SU-DHL-6 (cell line): Measurements from ENCODE around the gene PKNOX2.

Source experiments
- H2AFZ ChIP-seq: fragments of 200-600 bp; sonication (generic); 2 replicates; pipeline ENCODE4 v1.6.1; 2014; ENCODE audit warnings: low read depth, mild to moderate bottlenecking, moderate library complexity, mixed read lengths, antibody characterized with exemption, low read length; ENCODE audit not compliant: severe bottlenecking
- H3F3A ChIP-seq: fragments of 200-600 bp; shearing (Covaris generic); 2 replicates; pipeline ENCODE4 v1.6.0; 2016; ENCODE audit warnings: antibody characterized with exemption, mild to moderate bottlenecking; ENCODE audit not compliant: insufficient read depth
- H3K27ac ChIP-seq: fragments of 200-600 bp; sonication (generic); 2 replicates; pipeline ENCODE4 v1.5.1; 2016; ENCODE audit warnings: low read depth, mild to moderate bottlenecking, low read length, moderate library complexity, mixed read lengths
- H3K27me3 ChIP-seq: fragments of 200-600 bp; sonication (generic), shearing (Covaris generic); 2 replicates; pipeline ENCODE4 v1.6.0; 2014; ENCODE audit warnings: mild to moderate bottlenecking, low read length
- H3K36me3 ChIP-seq: fragments of 200-600 bp; sonication (generic); 2 replicates; pipeline ENCODE4 v1.6.1; 2014; ENCODE audit warnings: mild to moderate bottlenecking, low read length, mixed read lengths
- H3K4me2 ChIP-seq: fragments of 300-600, 200-600 bp; shearing (Covaris generic), sonication (generic); 2 replicates; pipeline ENCODE4 v1.6.0; 2014; ENCODE audit warnings: low read length, low read depth, mild to moderate bottlenecking; ENCODE audit not compliant: poor library complexity, severe bottlenecking
- H3K4me3 ChIP-seq: fragments of 200-600 bp; sonication (generic); 2 replicates; pipeline ENCODE4 v1.5.1; 2014; ENCODE audit warnings: antibody characterized with exemption, low read length, mild to moderate bottlenecking, mixed read lengths; ENCODE audit not compliant: insufficient read depth, poor library complexity, severe bottlenecking
- H3K79me2 ChIP-seq: fragments of 200-600 bp; sonication (generic); 2 replicates; pipeline ENCODE4 v1.6.1; 2014; ENCODE audit warnings: mild to moderate bottlenecking, low read length, moderate library complexity; ENCODE audit not compliant: insufficient read depth
- H3K9ac ChIP-seq: fragments of 200-600 bp; sonication (generic); 2 replicates; pipeline ENCODE4 v1.7.0; 2014; ENCODE audit warnings: mild to moderate bottlenecking, low read length
- H3K9me2 ChIP-seq: fragments of 200-600 bp; sonication (generic); replicated peaks from 2 replicates; pipeline ENCODE4 v1.6.1; 2014; ENCODE audit warnings: low read length; ENCODE audit not compliant: insufficient read depth
- H3K9me3 ChIP-seq: fragments of 200-600 bp; sonication (generic); 2 replicates; pipeline ENCODE4 v1.6.1; 2014; ENCODE audit warnings: low read length, mixed read lengths; ENCODE audit not compliant: insufficient read depth
- H4K20me1 ChIP-seq: fragments of 200-600 bp; sonication (generic); 2 replicates; pipeline ENCODE4 v1.6.1; 2014; ENCODE audit warnings: low read depth, mild to moderate bottlenecking, antibody characterized with exemption, low read length, moderate library complexity, mixed read lengths
- EZH2phosphoT487 ChIP-seq: fragments of 200-600 bp; sonication (generic), shearing (Covaris generic); conservative IDR thresholded peaks from 2 replicates; pipeline ENCODE4 v1.6.1; 2018; ENCODE audit warnings: mild to moderate bottlenecking, antibody characterized with exemption, low read length, moderate library complexity, mixed read lengths
- TF ChIP-seq, protein P1 (sequence below): fragments of 200-600 bp; sonication (generic); IDR thresholded peaks from one replicate; pipeline ENCODE4 v1.5.1; 2017; ENCODE audit warnings: antibody characterized with exemption, mild to moderate bottlenecking, low read length, moderate library complexity; ENCODE audit not compliant: insufficient read depth, poor library complexity, severe bottlenecking

PKNOX2 gene

DNA sequence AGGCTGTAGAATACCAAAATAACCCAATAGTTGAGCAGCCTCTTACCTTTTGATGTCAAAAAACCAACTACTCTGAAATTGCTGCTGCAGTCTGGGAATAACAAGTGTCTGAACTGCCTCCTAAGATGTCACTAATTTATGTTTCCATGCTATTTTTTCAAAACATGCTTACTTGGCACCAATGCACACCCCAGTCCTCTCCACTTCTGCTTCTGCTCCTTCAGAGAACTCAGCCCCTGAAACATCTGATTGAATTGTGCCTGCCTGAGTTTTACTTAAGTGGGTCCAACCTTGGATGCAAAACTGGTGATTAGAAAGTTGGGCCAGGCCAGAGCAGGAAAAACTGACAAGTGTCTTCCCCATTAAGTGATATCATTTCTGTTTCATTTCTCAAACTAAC is 28.6 kb upstream of the PKNOX2 start:
- H3K27me3 ChIP-seq: no peaks in the 10 kb centered on the region
- no peak overlapping the region for H2AFZ ChIP-seq
- H3K36me3 ChIP-seq: no peaks in the 10 kb centered on the region
- no peak overlapping the region for H3K4me3 ChIP-seq
- H3K9me3 ChIP-seq: no peaks in the 10 kb centered on the region
- no peak for TF ChIP-seq EZH2phosphoT487
- TF ChIP-seq, protein P1, sequence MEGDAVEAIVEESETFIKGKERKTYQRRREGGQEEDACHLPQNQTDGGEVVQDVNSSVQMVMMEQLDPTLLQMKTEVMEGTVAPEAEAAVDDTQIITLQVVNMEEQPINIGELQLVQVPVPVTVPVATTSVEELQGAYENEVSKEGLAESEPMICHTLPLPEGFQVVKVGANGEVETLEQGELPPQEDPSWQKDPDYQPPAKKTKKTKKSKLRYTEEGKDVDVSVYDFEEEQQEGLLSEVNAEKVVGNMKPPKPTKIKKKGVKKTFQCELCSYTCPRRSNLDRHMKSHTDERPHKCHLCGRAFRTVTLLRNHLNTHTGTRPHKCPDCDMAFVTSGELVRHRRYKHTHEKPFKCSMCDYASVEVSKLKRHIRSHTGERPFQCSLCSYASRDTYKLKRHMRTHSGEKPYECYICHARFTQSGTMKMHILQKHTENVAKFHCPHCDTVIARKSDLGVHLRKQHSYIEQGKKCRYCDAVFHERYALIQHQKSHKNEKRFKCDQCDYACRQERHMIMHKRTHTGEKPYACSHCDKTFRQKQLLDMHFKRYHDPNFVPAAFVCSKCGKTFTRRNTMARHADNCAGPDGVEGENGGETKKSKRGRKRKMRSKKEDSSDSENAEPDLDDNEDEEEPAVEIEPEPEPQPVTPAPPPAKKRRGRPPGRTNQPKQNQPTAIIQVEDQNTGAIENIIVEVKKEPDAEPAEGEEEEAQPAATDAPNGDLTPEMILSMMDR: no peak
- no peak overlapping the region for H3K9ac ChIP-seq
- no peaks in the 10 kb centered on the region for H3F3A ChIP-seq
- no peaks in the 10 kb centered on the region for H4K20me1 ChIP-seq
- H3K27ac ChIP-seq: no peak overlapping the region
- H3K4me2 ChIP-seq: no peak overlapping the region
- H3K9me2 ChIP-seq: no peaks in the 10 kb centered on the region
- H3K79me2 ChIP-seq: no peaks in the 10 kb centered on the region

- Histone ChIP-seq H3K4me3 (no peak overlapping the region), H3K27me3 (no peaks in the 10 kb centered on the region), H4K20me1 (no peaks in the 10 kb centered on the region), H3F3A (no peaks in the 10 kb centered on the region), H3K9me2 (no peaks in the 10 kb centered on the region), H3K4me2 (no peak overlapping the region), H3K9ac (no peak overlapping the region), H3K79me2 (no peaks in the 10 kb centered on the region), H3K27ac (no peak overlapping the region), H3K9me3 (no peaks in the 10 kb centered on the region), H3K36me3 (no peaks in the 10 kb centered on the region), H2AFZ (no peak overlapping the region)
- no peak for TF ChIP-seq EZH2phosphoT487
- TF ChIP-seq, protein P1: no peak
Observed at GRCh38 chr11:125138966-125139365, 25.6 kb upstream of the PKNOX2 start.

DNA sequence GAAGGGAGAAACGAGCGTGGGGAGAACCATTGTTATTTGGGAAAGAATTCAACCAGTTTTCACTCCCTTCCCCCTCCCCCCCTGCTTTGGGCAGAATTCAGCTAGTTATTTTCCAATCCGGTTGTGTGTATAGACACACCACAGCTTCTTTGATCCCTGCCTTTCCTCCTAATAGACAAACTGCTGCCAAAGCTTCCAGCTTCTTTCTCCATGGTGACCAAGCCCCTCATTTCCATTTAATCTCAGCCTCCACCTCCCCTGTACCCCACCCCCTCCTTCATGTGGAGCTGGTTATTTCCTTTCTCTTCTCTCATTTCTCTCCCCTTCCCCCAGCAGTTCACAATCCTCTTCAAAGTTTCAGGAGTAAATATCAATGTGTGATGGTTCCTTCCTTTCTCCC is 24.8 kb upstream of the PKNOX2 start:
- H3K4me3 ChIP-seq: no peak overlapping the region
- no peak overlapping the region for H3K9ac ChIP-seq
- no peaks in the 10 kb centered on the region for H3K9me2 ChIP-seq
- no peaks in the 10 kb centered on the region for H4K20me1 ChIP-seq
- no peak overlapping the region for H3K27ac ChIP-seq
- no peaks in the 10 kb centered on the region for H3K9me3 ChIP-seq
- no peaks in the 10 kb centered on the region for H3F3A ChIP-seq
- no peaks in the 10 kb centered on the region for H3K36me3 ChIP-seq
- H3K79me2 ChIP-seq: no peaks in the 10 kb centered on the region
- TF ChIP-seq, protein P1: no peak
- TF ChIP-seq EZH2phosphoT487: no peak
- no peak overlapping the region for H3K4me2 ChIP-seq
- H2AFZ ChIP-seq: no peak overlapping the region
- H3K27me3 ChIP-seq: no peaks in the 10 kb centered on the region
